ENCODE data around the gene RNF32. TPM values are rescaled to one million over a fixed set of nuclear protein-coding genes. Genes with fewer than 3 reads are reported as not detected.

Gene RNF32
- polyA plus RNA-seq, 1 donor (not counting 4 experiments of a cell fraction or from before 2014, with no cell fraction given), result 0.34 TPM

DNA sequence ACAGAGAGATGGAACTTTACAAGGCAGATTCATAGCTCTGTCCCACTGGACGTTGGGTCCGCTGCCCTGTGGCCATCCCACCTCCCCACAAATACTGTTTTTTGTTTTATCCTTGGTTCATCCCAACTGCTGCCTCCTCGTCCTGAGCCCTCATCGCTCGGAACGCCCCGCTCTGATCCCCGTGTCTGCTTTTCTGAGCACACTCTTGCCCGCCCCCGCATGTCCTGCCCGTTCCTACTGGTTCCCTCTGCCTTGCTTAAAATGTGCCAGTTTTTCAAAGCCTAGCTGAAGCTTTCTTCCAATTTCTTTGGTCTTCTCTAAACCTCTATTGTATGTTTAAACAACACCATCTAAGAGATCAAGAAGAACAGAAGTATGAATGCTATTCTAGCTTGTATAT is 19.4 kb downstream of the RNF32 start:
- H3K9me1 ChIP-seq (ENCODE audit: control insufficient read depth, extremely low read depth, insufficient read depth, low read length), result no peaks in the 10 kb centered on the region
- TF ChIP-seq, protein P1, sequence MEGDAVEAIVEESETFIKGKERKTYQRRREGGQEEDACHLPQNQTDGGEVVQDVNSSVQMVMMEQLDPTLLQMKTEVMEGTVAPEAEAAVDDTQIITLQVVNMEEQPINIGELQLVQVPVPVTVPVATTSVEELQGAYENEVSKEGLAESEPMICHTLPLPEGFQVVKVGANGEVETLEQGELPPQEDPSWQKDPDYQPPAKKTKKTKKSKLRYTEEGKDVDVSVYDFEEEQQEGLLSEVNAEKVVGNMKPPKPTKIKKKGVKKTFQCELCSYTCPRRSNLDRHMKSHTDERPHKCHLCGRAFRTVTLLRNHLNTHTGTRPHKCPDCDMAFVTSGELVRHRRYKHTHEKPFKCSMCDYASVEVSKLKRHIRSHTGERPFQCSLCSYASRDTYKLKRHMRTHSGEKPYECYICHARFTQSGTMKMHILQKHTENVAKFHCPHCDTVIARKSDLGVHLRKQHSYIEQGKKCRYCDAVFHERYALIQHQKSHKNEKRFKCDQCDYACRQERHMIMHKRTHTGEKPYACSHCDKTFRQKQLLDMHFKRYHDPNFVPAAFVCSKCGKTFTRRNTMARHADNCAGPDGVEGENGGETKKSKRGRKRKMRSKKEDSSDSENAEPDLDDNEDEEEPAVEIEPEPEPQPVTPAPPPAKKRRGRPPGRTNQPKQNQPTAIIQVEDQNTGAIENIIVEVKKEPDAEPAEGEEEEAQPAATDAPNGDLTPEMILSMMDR (optimal IDR thresholded peaks at IDR 0.05 in 1 of 3, IDR thresholded peaks at IDR 0.05 in 1 of 3, conservative IDR thresholded peaks at IDR 0.05 in 1 of 3; ENCODE audit: extremely low read depth in 1 of 3, insufficient read depth in 2 of 3, low read length in 3 of 3), result no peak
- TF ChIP-seq EZH2 (IDR thresholded peaks at IDR 0.05; ENCODE audit: low read length), result no peak
- H3K4me2 ChIP-seq (ENCODE audit: control insufficient read depth, extremely low read depth, insufficient read depth, low read depth, low read length), result no peak overlapping the region
- H3K9ac ChIP-seq (ENCODE audit: control insufficient read depth, extremely low read depth, insufficient read depth, low read length), result no peak overlapping the region
- dilution Hi-C loops (cut with MboI; ENCODE audit: extremely low pct_ligation_motif_present, low sequenced_read_pairs), result no loop called here
- H4K20me1 ChIP-seq (ENCODE audit: control insufficient read depth, extremely low read depth, insufficient read depth, low read length), result no peaks in the 10 kb centered on the region
- H3K4me1 ChIP-seq (ENCODE audit: control insufficient read depth, extremely low read depth, insufficient read depth, low read length), result peaks cover 3% of the 10 kb centered on the region
- H2AFZ ChIP-seq (ENCODE audit: control insufficient read depth, low read length), result no peak overlapping the region
- H3K9me3 ChIP-seq (ENCODE audit: control insufficient read depth, low read depth, low read length), result no peaks in the 10 kb centered on the region
- H3K79me2 ChIP-seq (ENCODE audit: control insufficient read depth, insufficient read depth, low read length), result no peaks in the 10 kb centered on the region
- H3K27ac ChIP-seq (ENCODE audit: control insufficient read depth, insufficient read depth, low read length), result no peak overlapping the region
- H3K27me3 ChIP-seq (ENCODE audit: control insufficient read depth, extremely low read depth, insufficient read depth, low read length), result no peaks in the 10 kb centered on the region
- no peaks in the 10 kb centered on the region for H3K36me3 ChIP-seq (ENCODE audit: control insufficient read depth in 2 of 2, extremely low read depth in 1 of 2, insufficient read depth in 2 of 2, low read length in 2 of 2)
- H3K4me3 ChIP-seq (ENCODE audit: control insufficient read depth in 2 of 3, extremely low read depth in 1 of 3, insufficient read depth in 2 of 3, low read depth in 1 of 3, low read length in 3 of 3), result no peak overlapping the region
- DNase-seq (ENCODE audit: low read depth, low spot score), result no peak
- no peak for FAIRE-seq

DNA sequence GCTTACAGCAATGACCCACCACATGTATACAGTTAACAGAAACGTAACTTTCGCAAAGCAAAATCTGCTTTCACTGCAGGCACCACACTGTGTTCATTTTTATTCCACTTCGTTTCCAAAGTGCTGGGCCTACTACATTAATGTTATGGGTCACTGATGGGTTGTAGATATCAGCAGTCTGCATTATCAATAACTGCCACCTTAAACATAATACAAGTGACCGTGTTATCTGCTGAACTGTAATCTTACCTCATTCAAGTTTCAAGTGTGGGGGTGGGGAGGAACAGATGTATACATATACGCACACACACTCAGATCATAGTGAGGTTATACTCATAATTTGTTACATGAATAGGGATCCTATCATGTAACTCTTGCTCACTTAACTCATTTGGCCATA is 21.1 kb downstream of the RNF32 start:
- Histone ChIP-seq H3K27me3 (ENCODE audit: control insufficient read depth, extremely low read depth, insufficient read depth, low read length) (no peaks in the 10 kb centered on the region), H3K9me3 (ENCODE audit: control insufficient read depth, low read depth, low read length) (no peaks in the 10 kb centered on the region), H3K4me2 (ENCODE audit: control insufficient read depth, extremely low read depth, insufficient read depth, low read depth, low read length) (no peak overlapping the region), H3K9me1 (ENCODE audit: control insufficient read depth, extremely low read depth, insufficient read depth, low read length) (no peaks in the 10 kb centered on the region), H3K9ac (ENCODE audit: control insufficient read depth, extremely low read depth, insufficient read depth, low read length) (no peak overlapping the region), H3K36me3 (ENCODE audit: control insufficient read depth in 2 of 2, extremely low read depth in 1 of 2, insufficient read depth in 2 of 2, low read length in 2 of 2) (no peaks in the 10 kb centered on the region), H3K79me2 (ENCODE audit: control insufficient read depth, insufficient read depth, low read length) (no peaks in the 10 kb centered on the region), H3K4me1 (ENCODE audit: control insufficient read depth, extremely low read depth, insufficient read depth, low read length) (peaks cover 3% of the 10 kb centered on the region), H3K4me3 (ENCODE audit: control insufficient read depth in 2 of 3, extremely low read depth in 1 of 3, insufficient read depth in 2 of 3, low read depth in 1 of 3, low read length in 3 of 3) (no peak overlapping the region), H4K20me1 (ENCODE audit: control insufficient read depth, extremely low read depth, insufficient read depth, low read length) (no peaks in the 10 kb centered on the region), H3K27ac (ENCODE audit: control insufficient read depth, insufficient read depth, low read length) (no peak overlapping the region), H2AFZ (ENCODE audit: control insufficient read depth, low read length) (no peak overlapping the region)
- dilution Hi-C loops (cut with MboI; ENCODE audit: extremely low pct_ligation_motif_present, low sequenced_read_pairs), result no loop called here
- FAIRE-seq (no peak), DNase-seq (ENCODE audit: low read depth, low spot score) (no peak)
- TF ChIP-seq, protein P1 (optimal IDR thresholded peaks at IDR 0.05 in 1 of 3, IDR thresholded peaks at IDR 0.05 in 1 of 3, conservative IDR thresholded peaks at IDR 0.05 in 1 of 3; ENCODE audit: extremely low read depth in 1 of 3, insufficient read depth in 2 of 3, low read length in 3 of 3), result no peak
- TF ChIP-seq EZH2 (IDR thresholded peaks at IDR 0.05; ENCODE audit: low read length), result no peak
